CD4-positive, alpha-beta T cell treated with Interleukin-6 at 100 ng/mL for 8 hours (primary cell): Measurements from ENCODE around the gene KIF12.
"Not testable (repeated sequence)": the region's sequence is repeated elsewhere in the genome, so short reads cannot be mapped to it uniquely, and the experiment has no call there.

ENCODE experiments used
- DNase-seq: peaks from one replicate; pipeline ENCODE4 v3.0.0-alpha.2; 2020; ENCODE audit warnings: mixed read lengths, low spot score

The KIF12 gene

GRCh38 chr9:114046875-114047274 lies 52.2 kb downstream of the KIF12 start:
- DNase-seq = no peak

- no peak for DNase-seq
These were observed 52.8 kb downstream of the KIF12 start for GRCh38 chr9:114046237-114046755.

- DNase-seq = not testable (repeated sequence)
These were observed 55.4 kb downstream of the KIF12 start for GRCh38 chr9:114043660-114044059.
